ENCODE data around the gene ARHGAP22. TPM values are rescaled to one million over a fixed set of nuclear protein-coding genes. Genes with fewer than 3 reads are reported as not detected.

ARHGAP22 gene
- total RNA-seq, 4 donors from 2014 or later, result 2.2 to 9.1 (median 4.8) TPM

DNA sequence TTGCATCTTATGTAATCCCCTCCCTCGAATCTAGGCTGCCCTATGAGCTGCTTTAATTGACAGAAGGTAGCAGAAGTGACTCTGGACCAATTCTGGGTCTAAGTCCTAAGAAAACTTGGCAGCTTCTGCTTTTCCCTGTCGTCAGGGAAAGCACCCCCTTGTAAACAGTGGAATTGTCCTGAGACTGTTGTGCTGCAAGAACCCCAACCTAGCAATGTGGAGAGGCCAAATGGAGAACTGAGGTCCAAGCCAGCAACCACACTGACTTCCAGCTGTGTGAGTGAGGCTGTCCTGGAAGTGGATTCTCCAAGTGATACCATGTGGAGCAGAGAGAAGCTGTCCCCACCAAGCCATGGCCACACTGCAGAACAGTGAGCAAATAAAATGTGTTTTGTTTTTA lies 75.5 kb downstream of the ARHGAP22 start:
- Histone ChIP-seq H3K27ac (replicated peaks in 1 of 4) (no peak overlapping the region), H3K36me3 (no peaks in the 10 kb centered on the region), H3K4me1 (peaks cover 4 to 25% (median 17%) of the 10 kb centered on the region in 4 donors), H3K4me3 (no peak overlapping the region), H3K9me3 (no peaks in the 10 kb centered on the region), H3K27me3 (no peaks in the 10 kb centered on the region)
- TF ChIP-seq POLR2AphosphoS5 (IDR thresholded peaks at IDR 0.05) (no peak), EP300 (IDR thresholded peaks at IDR 0.05) (no peak), POLR2A (IDR thresholded peaks at IDR 0.05; ENCODE audit: low read depth) (no peak)
- TF ChIP-seq, protein P1, sequence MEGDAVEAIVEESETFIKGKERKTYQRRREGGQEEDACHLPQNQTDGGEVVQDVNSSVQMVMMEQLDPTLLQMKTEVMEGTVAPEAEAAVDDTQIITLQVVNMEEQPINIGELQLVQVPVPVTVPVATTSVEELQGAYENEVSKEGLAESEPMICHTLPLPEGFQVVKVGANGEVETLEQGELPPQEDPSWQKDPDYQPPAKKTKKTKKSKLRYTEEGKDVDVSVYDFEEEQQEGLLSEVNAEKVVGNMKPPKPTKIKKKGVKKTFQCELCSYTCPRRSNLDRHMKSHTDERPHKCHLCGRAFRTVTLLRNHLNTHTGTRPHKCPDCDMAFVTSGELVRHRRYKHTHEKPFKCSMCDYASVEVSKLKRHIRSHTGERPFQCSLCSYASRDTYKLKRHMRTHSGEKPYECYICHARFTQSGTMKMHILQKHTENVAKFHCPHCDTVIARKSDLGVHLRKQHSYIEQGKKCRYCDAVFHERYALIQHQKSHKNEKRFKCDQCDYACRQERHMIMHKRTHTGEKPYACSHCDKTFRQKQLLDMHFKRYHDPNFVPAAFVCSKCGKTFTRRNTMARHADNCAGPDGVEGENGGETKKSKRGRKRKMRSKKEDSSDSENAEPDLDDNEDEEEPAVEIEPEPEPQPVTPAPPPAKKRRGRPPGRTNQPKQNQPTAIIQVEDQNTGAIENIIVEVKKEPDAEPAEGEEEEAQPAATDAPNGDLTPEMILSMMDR (IDR thresholded peaks at IDR 0.05), result no peak
- no peak for DNase-seq (ENCODE audit: extremely low spot score)
- intact Hi-C loops (cut with DNase I), result loop anchor here (10.0 kb wide), 1 partner anchor 165 kb away; no protein-coding TSS in a partner anchor
- 68% methylated on average over 2 of the region's 2 CpGs for WGBS

DNA sequence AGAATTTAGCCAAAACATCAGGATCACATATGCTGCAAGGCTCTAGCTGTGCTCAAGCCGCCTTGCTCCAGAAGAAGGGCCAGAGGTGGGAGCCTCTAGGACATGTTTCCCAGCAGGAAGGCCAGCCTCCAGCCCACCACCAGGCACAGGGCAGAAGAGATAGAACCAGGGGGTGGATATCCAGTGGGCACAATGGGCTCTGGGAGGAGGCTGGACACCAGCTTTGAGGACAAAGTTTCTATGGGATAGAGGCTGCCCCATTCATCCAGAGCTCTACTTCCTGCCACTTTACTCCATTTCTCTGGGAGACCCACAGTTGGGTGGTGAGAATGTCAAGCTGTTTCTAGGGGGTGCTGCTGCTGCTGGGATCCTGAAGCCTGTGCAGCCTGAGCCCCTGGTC lies 77.1 kb downstream of the ARHGAP22 start:
- Histone ChIP-seq H3K4me1 (peaks cover 14 to 31% (median 27%) of the 10 kb centered on the region in 4 donors), H3K36me3 (no peaks in the 10 kb centered on the region), H3K27me3 (peaks cover 0 to 11% (median 0%) of the 10 kb centered on the region in 4 donors), H3K27ac (replicated peaks in 1 of 4) (no peak overlapping the region), H3K9me3 (no peaks in the 10 kb centered on the region), H3K4me3 (no peak overlapping the region)
- no peak for DNase-seq (ENCODE audit: extremely low spot score)
- WGBS, result 100% methylated on average over 1 of the region's 1 CpG
- intact Hi-C loops (cut with DNase I), result loop anchor here (10.0 kb wide), 1 partner anchor 163 kb away; no protein-coding TSS in a partner anchor
- TF ChIP-seq EP300 (IDR thresholded peaks at IDR 0.05), result no peak
- no peak for TF ChIP-seq POLR2A (IDR thresholded peaks at IDR 0.05; ENCODE audit: low read depth)
- no peak for TF ChIP-seq POLR2AphosphoS5 (IDR thresholded peaks at IDR 0.05)

DNA sequence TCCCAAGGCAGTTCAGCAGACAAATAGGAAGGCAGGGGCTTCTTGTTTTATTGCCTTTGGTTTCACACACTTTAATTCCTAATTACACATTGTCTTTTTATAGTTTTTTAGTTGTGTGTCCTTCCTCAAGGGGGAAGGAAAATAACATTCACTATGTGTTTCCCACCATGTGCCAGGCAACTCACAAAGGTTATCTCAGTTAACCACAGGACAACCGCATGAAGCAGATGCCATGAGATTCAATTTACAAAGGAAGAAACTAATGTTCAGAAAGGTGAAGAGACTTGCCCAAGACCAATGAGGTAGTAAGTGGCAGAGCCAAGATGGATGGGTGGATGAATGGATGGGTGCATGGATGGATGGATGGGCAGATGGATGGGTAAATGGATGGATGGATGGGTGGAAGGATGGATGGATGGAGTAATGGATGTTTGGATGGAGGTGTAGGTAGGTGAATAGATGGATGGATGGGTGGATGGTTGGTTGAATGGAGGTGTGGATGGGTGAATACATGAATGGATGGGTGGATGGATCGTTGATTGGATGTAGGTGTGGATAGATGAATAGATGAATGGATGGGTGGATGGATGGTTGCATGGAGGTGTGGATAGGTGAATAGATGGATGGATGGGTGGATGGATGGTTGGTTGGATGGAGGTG lies 77.9 kb downstream of the ARHGAP22 start:
- Histone ChIP-seq H3K27me3 (peaks cover 0 to 12% (median 0%) of the 10 kb centered on the region in 4 donors), H3K4me3 (peak overlapping the region in 1 of 4 donors; percentile 4), H3K27ac (replicated peaks in 1 of 4) (peak overlapping the region; percentile 60 to 75 (median 63)), H3K4me1 (peaks cover 14 to 38% (median 34%) of the 10 kb centered on the region in 4 donors), H3K9me3 (no peaks in the 10 kb centered on the region), H3K36me3 (no peaks in the 10 kb centered on the region)
- WGBS, result 82% methylated on average over 2 of the region's 2 CpGs
- TF ChIP-seq, protein P1 (IDR thresholded peaks at IDR 0.05), result no peak
- TF ChIP-seq EP300 (IDR thresholded peaks at IDR 0.05) (no peak), POLR2AphosphoS5 (IDR thresholded peaks at IDR 0.05) (no peak), POLR2A (IDR thresholded peaks at IDR 0.05; ENCODE audit: low read depth) (no peak)
- intact Hi-C loops (cut with DNase I), result loop anchor here (10.0 kb wide), 1 partner anchor 162 kb away; no protein-coding TSS in a partner anchor
- DNase-seq (ENCODE audit: extremely low spot score), result no peak

DNA sequence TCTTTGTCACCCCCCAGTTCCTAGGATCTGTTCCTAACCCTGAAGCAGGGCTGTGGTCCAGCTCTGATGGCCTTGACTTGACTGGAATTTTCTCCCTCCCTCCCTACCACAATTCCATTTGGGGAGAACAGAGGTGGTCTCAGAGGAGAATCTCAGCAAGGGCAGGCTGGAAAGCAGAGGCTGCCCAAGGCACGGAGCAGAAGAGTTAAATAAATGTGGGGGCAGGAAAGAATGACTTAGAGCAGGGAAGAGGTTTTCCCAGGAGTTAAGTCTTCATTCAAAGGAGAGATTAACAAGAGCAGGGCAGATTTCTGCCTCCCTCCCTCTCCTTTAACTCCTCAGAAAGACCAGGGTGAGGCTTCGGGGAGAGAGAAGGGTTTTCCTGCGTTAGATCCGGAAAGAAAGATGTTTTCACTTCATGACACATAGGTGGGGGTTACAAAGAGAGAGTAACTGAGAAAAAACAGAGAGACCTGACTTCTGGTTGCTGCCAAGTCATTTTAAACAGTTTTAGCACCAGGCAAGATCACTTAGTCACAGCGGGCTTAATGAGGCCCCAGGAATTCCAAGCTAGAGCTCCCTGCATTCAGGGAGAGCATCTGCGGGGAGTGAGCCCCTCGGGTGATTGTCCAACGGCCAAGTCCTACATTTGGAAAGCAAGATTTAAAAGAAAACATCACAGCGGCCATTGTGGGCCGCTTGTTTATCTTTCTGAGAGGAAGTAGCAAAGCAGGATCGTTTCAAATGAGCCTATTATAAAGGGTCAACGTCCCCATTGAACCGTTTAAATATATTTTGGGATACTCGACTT lies 78.7 kb downstream of the ARHGAP22 start:
- Histone ChIP-seq H3K9me3 (no peaks in the 10 kb centered on the region), H3K4me1 (peaks cover 14 to 40% (median 35%) of the 10 kb centered on the region in 4 donors), H3K27ac (replicated peaks in 1 of 4) (peak overlapping the region; percentile 60 to 75 (median 63)), H3K36me3 (no peaks in the 10 kb centered on the region), H3K27me3 (peaks cover 0 to 12% (median 0%) of the 10 kb centered on the region in 4 donors), H3K4me3 (peak overlapping the region in 2 of 4 donors; percentile 4 to 10)
- DNase-seq (ENCODE audit: extremely low spot score), result no peak
- intact Hi-C loops (cut with DNase I), result loop anchor here (10.0 kb wide), 1 partner anchor 161 kb away; no protein-coding TSS in a partner anchor
- 19% methylated on average over 13 of the region's 14 CpGs for WGBS
- TF ChIP-seq POLR2A (IDR thresholded peaks at IDR 0.05; ENCODE audit: low read depth) (no peak), EP300 (IDR thresholded peaks at IDR 0.05) (no peak)
- TF ChIP-seq, protein P1 (IDR thresholded peaks at IDR 0.05), result no peak

DNA sequence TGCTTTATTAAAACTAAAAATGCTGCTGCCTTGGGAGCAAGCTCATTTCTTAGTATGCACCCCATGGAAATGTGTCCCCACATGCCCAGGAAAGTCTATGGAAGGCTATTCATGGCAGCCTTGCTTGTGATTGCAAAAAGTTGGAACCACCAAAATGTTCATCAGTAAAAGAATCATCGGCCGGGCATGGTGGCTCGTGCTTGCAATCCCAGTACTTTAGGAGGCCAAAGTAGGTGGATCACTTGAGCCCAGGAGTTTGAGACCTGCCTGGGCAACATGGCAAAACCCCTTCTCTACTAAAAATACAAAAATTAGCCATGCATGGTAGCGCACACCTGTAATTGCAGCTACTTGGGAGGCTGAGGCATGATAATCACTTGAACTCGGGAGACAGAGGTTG lies 79.8 kb downstream of the ARHGAP22 start:
- Histone ChIP-seq H3K27ac (replicated peaks in 1 of 4) (no peak overlapping the region), H3K9me3 (no peaks in the 10 kb centered on the region), H3K4me1 (peaks cover 14 to 40% (median 35%) of the 10 kb centered on the region in 4 donors), H3K4me3 (no peak overlapping the region), H3K36me3 (no peaks in the 10 kb centered on the region), H3K27me3 (peaks cover 0 to 12% (median 0%) of the 10 kb centered on the region in 4 donors)
- 96% methylated on average over 5 of the region's 5 CpGs for WGBS
- DNase-seq (ENCODE audit: extremely low spot score), result no peak
- TF ChIP-seq EP300 (IDR thresholded peaks at IDR 0.05) (no peak), POLR2A (IDR thresholded peaks at IDR 0.05; ENCODE audit: low read depth) (no peak), POLR2AphosphoS5 (IDR thresholded peaks at IDR 0.05) (no peak)
- TF ChIP-seq, protein P1 (IDR thresholded peaks at IDR 0.05), result no peak
- intact Hi-C loops (cut with DNase I), result loop anchor here (10.0 kb wide), 1 partner anchor 160 kb away; no protein-coding TSS in a partner anchor
